Esophagus squamous epithelium (tissue), 4 donors: ENCODE results near the gene TIMM17A.

ENCODE experiments used
- CTCF ChIP-seq, 6 experiments: fragments of 450-650 bp in 4 of 6; fragments of 200-600 bp in 2 of 6; sonication (generic) in 2 of 6; IDR thresholded peaks; one replicate each; pipeline ENCODE4 v1.5.1; 2016 to 2019; ENCODE audit warnings: antibody characterized with exemption in 6 of 6, mild to moderate bottlenecking in 4 of 6, moderate library complexity in 4 of 6
- POLR2A ChIP-seq, 4 donors: fragments of 450-650 bp; IDR thresholded peaks; one replicate each; pipeline ENCODE4 v1.6.1; 2017; ENCODE audit warnings: antibody characterized with exemption in 4 of 4, mild to moderate bottlenecking in 4 of 4, moderate library complexity in 3 of 4

GRCh38 chr1:201918343-201918742 is 37.0 kb upstream of the TIMM17A start:
- TF ChIP-seq CTCF (IDR thresholded peaks at IDR 0.05), result no peak
- no peak for TF ChIP-seq POLR2A (IDR thresholded peaks at IDR 0.05)
